Activated naive CD4-positive, alpha-beta T cell treated with anti-CD3 and anti-CD28 coated beads, Interleukin-2, amount 10 ng/mL, durations not matched to agents 5 hours and 36 hours (primary cell): ENCODE results near the gene URB2. TPM values are rescaled to one million over a fixed set of nuclear protein-coding genes. Genes with fewer than 3 reads are reported as not detected.

Source experiments
- total RNA-seq, 2 experiments: library from RNA; stranded (reverse); gene quantifications; one replicate each; pipeline ENCODE4 v1.2.3, GENCODE V29; 2021

The URB2 gene
- total RNA-seq: 10 to 100 TPM; 11.6 to 12.3 TPM

DNA sequence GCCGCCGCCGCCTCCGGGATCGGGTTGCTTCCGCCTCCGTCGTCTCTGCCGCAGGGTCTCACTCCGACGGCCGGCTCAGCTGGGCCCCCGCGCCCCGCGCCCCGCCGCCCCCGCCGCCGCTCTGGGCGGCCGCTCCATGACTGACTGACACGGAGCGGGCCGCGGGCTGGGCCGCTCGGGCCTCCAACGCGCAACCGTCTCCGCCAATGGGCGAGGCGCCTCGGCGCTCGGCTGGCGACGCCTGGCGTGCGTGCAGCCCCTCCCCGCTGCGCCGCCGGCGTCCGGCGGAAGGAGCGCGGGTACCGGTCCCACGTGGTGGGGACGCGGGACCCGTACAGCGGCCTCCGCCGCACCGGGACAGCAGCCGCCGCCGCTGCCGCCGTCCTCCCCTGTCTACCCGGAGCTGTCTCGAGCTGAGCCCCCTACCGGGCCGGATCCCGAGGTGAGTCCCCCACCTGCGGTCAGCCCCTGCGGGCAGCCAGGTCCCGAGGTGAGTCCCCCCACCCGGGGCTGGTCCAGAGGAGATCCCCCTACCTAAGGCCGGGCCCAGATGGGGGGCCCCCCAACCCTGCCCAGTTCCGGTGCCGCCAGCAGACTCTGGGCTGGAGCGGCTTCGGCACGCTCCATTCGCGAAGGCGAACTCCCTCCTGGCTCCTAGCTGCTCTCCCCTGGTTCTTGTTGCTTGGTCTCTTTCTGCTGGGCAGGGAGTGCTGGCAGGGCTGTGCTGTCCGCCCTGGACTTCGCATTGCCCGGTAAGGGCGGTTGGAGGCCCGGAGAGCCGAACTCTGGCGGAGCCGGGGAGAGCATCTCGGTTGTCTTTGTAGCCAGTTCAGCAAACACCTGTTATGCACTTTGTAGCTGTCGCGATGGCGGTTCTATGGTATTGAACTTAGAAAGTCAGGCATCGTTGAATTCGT, at the start of gene URB2, which contains the start of gene TAF5L:
URB2 (plus strand) TSS at position 333 of the 917 bp plus-strand sequence. CDS start 1,387 bp downstream, outside the sequence.
TAF5L (minus strand) TSS at position 208 of the 917 bp plus-strand sequence. CDS start 11,640 bp downstream, outside the sequence.

Other genes starting within 250 kb of the URB2 start
- gene ACTA1, start 192.2 kb upstream of the URB2 start, total RNA-seq: not detected
- 10 to 100 TPM; 35.5 to 38.1 TPM for gene NUP133, start 117.9 kb upstream of the URB2 start, total RNA-seq
- 10 to 100 TPM; 27.1 to 28.3 TPM for gene ABCB10, start 67.5 kb upstream of the URB2 start, total RNA-seq
- 10 to 100 TPM; 21.2 to 22.1 TPM for gene TAF5L, start 125 bp upstream of the URB2 start, total RNA-seq